Measurements from ENCODE around the gene MYO1F. TPM values are rescaled to one million over a fixed set of nuclear protein-coding genes. Genes with fewer than 3 reads are reported as not detected.

Gene MYO1F
- total RNA-seq, 4 donors from 2014 or later = 5.1 to 21.5 (median 6.0) TPM

- no peak for DNase-seq
- no peaks in the 10 kb centered on the region for H3K9me3 ChIP-seq
- WGBS, 2 donors = 86 to 87% methylated on average over 6 of the region's 6 CpGs
- no peaks in the 10 kb centered on the region for H3K36me3 ChIP-seq
- intact Hi-C loops (cut with DNase I) = no loop called here
- no peak overlapping the region for H3K27ac ChIP-seq
- H3K27me3 ChIP-seq = no peaks in the 10 kb centered on the region
- H3K4me3 ChIP-seq (replicated peaks in 1 of 3) = no peak overlapping the region
- TF ChIP-seq CTCF (IDR thresholded peaks at IDR 0.05) = no peak
- TF ChIP-seq POLR2A (IDR thresholded peaks at IDR 0.05) = no peak
- no peaks in the 10 kb centered on the region for H3K4me1 ChIP-seq
Observed at GRCh38 chr19:8616861-8617260, 39.6 kb upstream of the MYO1F start.

- TF ChIP-seq POLR2A (IDR thresholded peaks at IDR 0.05) (no peak), CTCF (IDR thresholded peaks at IDR 0.05) (peak; percentile 35 to 67 (median 54))
- no peaks in the 10 kb centered on the region for H3K9me3 ChIP-seq
- no peaks in the 10 kb centered on the region for H3K4me1 ChIP-seq
- DNase-seq = peak in 1 of 2 donors; percentile 15
- H3K27ac ChIP-seq = no peak overlapping the region
- 41 to 45% methylated on average over 23 of the region's 23 CpGs for WGBS, 2 donors
- no peaks in the 10 kb centered on the region for H3K36me3 ChIP-seq
- H3K4me3 ChIP-seq (replicated peaks in 1 of 3) = no peak overlapping the region
- intact Hi-C loops (cut with DNase I) = no loop called here
- no peaks in the 10 kb centered on the region for H3K27me3 ChIP-seq
Observed at GRCh38 chr19:8615813-8616596, 38.8 kb upstream of the MYO1F start.

- Histone ChIP-seq H3K27ac (no peak overlapping the region), H3K9me3 (no peaks in the 10 kb centered on the region), H3K27me3 (no peaks in the 10 kb centered on the region), H3K4me1 (peaks cover 0 to under 1% of the 10 kb centered on the region in 2 donors), H3K4me3 (replicated peaks in 1 of 3) (no peak overlapping the region), H3K36me3 (no peaks in the 10 kb centered on the region)
- intact Hi-C loops (cut with DNase I) = no loop called here
- TF ChIP-seq CTCF (IDR thresholded peaks at IDR 0.05) (no peak), POLR2A (IDR thresholded peaks at IDR 0.05) (no peak)
- 24 to 39% methylated on average over 6 of the region's 6 CpGs for WGBS, 2 donors
- DNase-seq = no peak
Observed at GRCh38 chr19:8615024-8615423, 37.8 kb upstream of the MYO1F start.

GRCh38 chr19:8614455-8614854, 37.2 kb upstream of the MYO1F start:
- Histone ChIP-seq H3K9me3 (no peaks in the 10 kb centered on the region), H3K27me3 (no peaks in the 10 kb centered on the region), H3K36me3 (no peaks in the 10 kb centered on the region), H3K27ac (no peak overlapping the region), H3K4me1 (peaks cover 0 to 6% of the 10 kb centered on the region in 2 donors), H3K4me3 (replicated peaks in 1 of 3) (no peak overlapping the region)
- TF ChIP-seq CTCF (IDR thresholded peaks at IDR 0.05) = no peak
- no peak for TF ChIP-seq POLR2A (IDR thresholded peaks at IDR 0.05)
- WGBS, 2 donors = 79 to 85% methylated on average over 2 of the region's 2 CpGs
- intact Hi-C loops (cut with DNase I) = no loop called here
- no peak for DNase-seq

- TF ChIP-seq CTCF (IDR thresholded peaks at IDR 0.05) = no peak
- no peak for TF ChIP-seq POLR2A (IDR thresholded peaks at IDR 0.05)
- 61 to 76% methylated on average over 5 of the region's 5 CpGs for WGBS, 2 donors
- intact Hi-C loops (cut with DNase I) = no loop called here
- Histone ChIP-seq H3K27ac (no peak overlapping the region), H3K9me3 (no peaks in the 10 kb centered on the region), H3K36me3 (no peaks in the 10 kb centered on the region), H3K4me1 (peaks cover 9% of the 10 kb centered on the region in 2 donors), H3K4me3 (replicated peaks in 1 of 3) (no peak overlapping the region), H3K27me3 (no peaks in the 10 kb centered on the region)
- no peak for DNase-seq
Observed at GRCh38 chr19:8612807-8613171, 35.5 kb upstream of the MYO1F start.
